22Rv1 (cell line): ENCODE data around the gene THAP2.

Source experiments
- ZFX ChIP-seq: fragments of 450-650 bp; IDR thresholded peaks from 2 replicates; pipeline ENCODE4 v1.6.1; 2017; ENCODE audit warnings: antibody characterized with exemption, borderline replicate concordance
- TF ChIP-seq, protein P1 (sequence below): fragments of 450-650 bp; IDR thresholded peaks from 2 replicates; pipeline ENCODE4 v1.5.1; 2017; ENCODE audit warnings: mild to moderate bottlenecking

DNA sequence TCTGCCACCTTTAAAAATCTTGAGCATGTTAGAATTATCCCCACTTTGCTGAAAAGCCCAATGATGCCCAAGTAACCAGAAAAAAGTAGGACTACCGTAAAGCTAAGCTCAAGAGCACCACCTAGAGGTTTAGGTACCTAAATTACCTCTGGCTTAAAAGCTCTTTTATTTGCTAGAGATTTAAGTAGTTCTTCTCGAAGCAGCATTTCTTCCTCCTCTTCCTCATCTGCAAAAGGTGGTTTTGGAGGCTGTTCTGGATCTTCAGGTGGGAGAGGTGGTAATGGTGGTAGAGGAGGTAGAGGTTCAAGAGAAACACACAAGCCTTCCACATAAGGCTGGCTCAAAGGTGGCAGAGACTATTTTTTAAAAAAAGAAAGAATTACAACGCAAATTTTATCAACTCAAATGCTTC is 27.4 kb upstream of the THAP2 start:
- TF ChIP-seq, protein P1, sequence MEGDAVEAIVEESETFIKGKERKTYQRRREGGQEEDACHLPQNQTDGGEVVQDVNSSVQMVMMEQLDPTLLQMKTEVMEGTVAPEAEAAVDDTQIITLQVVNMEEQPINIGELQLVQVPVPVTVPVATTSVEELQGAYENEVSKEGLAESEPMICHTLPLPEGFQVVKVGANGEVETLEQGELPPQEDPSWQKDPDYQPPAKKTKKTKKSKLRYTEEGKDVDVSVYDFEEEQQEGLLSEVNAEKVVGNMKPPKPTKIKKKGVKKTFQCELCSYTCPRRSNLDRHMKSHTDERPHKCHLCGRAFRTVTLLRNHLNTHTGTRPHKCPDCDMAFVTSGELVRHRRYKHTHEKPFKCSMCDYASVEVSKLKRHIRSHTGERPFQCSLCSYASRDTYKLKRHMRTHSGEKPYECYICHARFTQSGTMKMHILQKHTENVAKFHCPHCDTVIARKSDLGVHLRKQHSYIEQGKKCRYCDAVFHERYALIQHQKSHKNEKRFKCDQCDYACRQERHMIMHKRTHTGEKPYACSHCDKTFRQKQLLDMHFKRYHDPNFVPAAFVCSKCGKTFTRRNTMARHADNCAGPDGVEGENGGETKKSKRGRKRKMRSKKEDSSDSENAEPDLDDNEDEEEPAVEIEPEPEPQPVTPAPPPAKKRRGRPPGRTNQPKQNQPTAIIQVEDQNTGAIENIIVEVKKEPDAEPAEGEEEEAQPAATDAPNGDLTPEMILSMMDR = peak; percentile 97
- TF ChIP-seq ZFX = no peak
